HG02623 (cell line): ENCODE measurements around the gene EZH1.

Experiments
- ATAC-seq: cut with Tn5 transposase; IDR thresholded peaks from one replicate; pipeline ENCODE4 v1.9.1; 2021; ENCODE audit warnings: moderate library complexity; ENCODE audit not compliant: unreplicated experiment

Gene EZH1

GRCh38 chr17:42744806-42745617 is at the start of gene EZH1:
Gene EZH1 (minus strand): TSS chr17:42745040. CDS start chr17:42728941, 16,099 bp downstream.
- peak; percentile 78 for ATAC-seq

GRCh38 chr17:42792545-42792944 is 47.7 kb upstream of the EZH1 start:
- no peak for ATAC-seq

- no peak for ATAC-seq
Measured at GRCh38 chr17:42791948-42792347, 47.1 kb upstream of the EZH1 start.

- no peak for ATAC-seq
Measured at GRCh38 chr17:42787266-42787665, 42.4 kb upstream of the EZH1 start.

GRCh38 chr17:42784811-42785592 is 40.2 kb upstream of the EZH1 start:
- ATAC-seq = no peak

GRCh38 chr17:42784409-42784808 is 39.6 kb upstream of the EZH1 start:
- no peak for ATAC-seq

- ATAC-seq = no peak
Measured at GRCh38 chr17:42783791-42784138, 38.9 kb upstream of the EZH1 start.

GRCh38 chr17:42783062-42783790 is 38.4 kb upstream of the EZH1 start:
- ATAC-seq = no peak

- ATAC-seq = no peak
Measured at GRCh38 chr17:42782166-42783061, 37.6 kb upstream of the EZH1 start.

GRCh38 chr17:42781639-42782165 is 36.9 kb upstream of the EZH1 start:
- no peak for ATAC-seq

- no peak for ATAC-seq
Measured at GRCh38 chr17:42780851-42781638, 36.2 kb upstream of the EZH1 start.

GRCh38 chr17:42779936-42780850 is 35.4 kb upstream of the EZH1 start, which contains the start of gene WNK4:
Gene WNK4 (plus strand): TSS chr17:42780610. CDS start chr17:42780699, 89 bp downstream.
- ATAC-seq = no peak

- ATAC-seq = no peak
Measured at GRCh38 chr17:42779304-42779935, 34.6 kb upstream of the EZH1 start.

- no peak for ATAC-seq
Measured at GRCh38 chr17:42778570-42778969, 33.7 kb upstream of the EZH1 start.

GRCh38 chr17:42775534-42776098 is 30.8 kb upstream of the EZH1 start:
- no peak for ATAC-seq

GRCh38 chr17:42774066-42774745 is 29.4 kb upstream of the EZH1 start:
- ATAC-seq = no peak
